Measurements from ENCODE around the gene SLC7A8. TPM values are rescaled to one million over a fixed set of nuclear protein-coding genes. Genes with fewer than 3 reads are reported as not detected.

Gene SLC7A8
- total RNA-seq, 2 donors from 2014 or later = 11.9 to 23.7 TPM

DNA sequence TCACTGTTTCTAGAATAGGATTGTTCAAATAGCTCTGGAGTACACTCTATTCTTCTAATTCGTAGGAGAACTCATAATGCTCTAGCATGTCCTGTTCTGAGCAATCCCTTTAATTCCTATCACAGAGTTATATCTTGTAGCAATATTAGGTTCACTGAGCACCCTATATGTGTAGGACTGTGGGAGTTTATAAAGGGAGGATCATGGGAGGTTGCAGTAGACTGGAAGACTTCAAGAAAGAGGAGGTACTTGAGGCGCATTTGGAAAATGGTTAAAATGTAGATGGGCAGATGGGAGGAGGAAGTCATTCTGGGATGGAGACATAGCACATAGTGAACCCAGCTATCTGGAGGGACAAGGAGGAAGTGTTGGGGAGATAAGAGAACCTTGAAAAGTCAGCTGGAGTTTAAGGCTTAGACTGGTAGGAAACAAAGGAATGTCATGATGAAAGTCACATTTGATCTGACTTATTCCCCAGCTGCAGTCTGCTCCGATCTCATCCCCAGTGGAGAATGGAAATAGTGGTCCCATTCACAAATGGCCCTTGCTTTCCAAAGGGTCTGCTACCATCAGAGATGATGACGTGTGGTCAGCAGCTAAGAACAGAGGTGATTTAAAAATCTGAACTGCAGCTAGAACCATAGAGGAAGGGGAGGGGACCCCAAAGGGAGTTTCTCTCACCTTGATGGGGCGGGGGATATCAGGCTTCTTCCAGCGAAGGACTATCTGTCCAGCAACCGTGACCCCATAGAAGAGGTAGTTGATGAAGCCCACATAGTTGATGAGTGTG, 54.3 kb downstream of the SLC7A8 start:
- H3K9me3 ChIP-seq = no peaks in the 10 kb centered on the region
- DNase-seq (ENCODE audit: low spot score) = no peak
- no peak overlapping the region for H3K4me3 ChIP-seq
- no peak for TF ChIP-seq CTCF (IDR thresholded peaks at IDR 0.05)
- no peak overlapping the region for H3K27ac ChIP-seq
- H3K36me3 ChIP-seq = peaks cover 23% of the 10 kb centered on the region
- H3K4me1 ChIP-seq = peaks cover 0 to 19% of the 10 kb centered on the region in 2 donors
- H3K27me3 ChIP-seq = no peaks in the 10 kb centered on the region

DNA sequence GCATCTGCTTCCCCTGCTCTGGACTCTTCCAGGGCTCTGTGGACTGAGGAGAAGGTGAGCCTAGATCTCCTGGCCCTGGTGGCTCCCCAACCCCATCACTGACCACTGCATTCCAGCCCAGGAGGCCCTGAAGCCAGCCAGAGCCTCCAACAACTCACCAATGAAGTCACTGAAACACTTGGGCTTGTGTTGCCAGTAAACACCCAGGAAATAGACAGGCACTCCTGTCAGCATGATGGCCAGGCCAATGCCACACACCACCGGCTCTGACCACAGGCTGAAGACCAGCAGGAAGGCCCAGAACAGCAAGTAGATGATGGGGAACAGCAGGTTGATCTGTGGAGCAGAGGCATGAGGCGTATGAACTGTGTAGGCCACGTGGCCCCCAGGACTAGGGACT, 55.6 kb downstream of the SLC7A8 start:
- no peaks in the 10 kb centered on the region for H3K27me3 ChIP-seq
- H3K4me3 ChIP-seq = no peak overlapping the region
- no peak for TF ChIP-seq CTCF (IDR thresholded peaks at IDR 0.05)
- H3K36me3 ChIP-seq = peaks cover 23% of the 10 kb centered on the region
- peaks cover 0 to 30% of the 10 kb centered on the region in 2 donors for H3K4me1 ChIP-seq
- DNase-seq (ENCODE audit: low spot score) = no peak
- no peak overlapping the region for H3K27ac ChIP-seq
- no peaks in the 10 kb centered on the region for H3K9me3 ChIP-seq

GRCh38 chr14:23126548-23127278, 56.7 kb downstream of the SLC7A8 start:
- no peak overlapping the region for H3K27ac ChIP-seq
- DNase-seq (ENCODE audit: low spot score) = no peak
- no peaks in the 10 kb centered on the region for H3K9me3 ChIP-seq
- no peaks in the 10 kb centered on the region for H3K27me3 ChIP-seq
- peaks cover 0 to 32% of the 10 kb centered on the region in 2 donors for H3K4me1 ChIP-seq
- H3K4me3 ChIP-seq = no peak overlapping the region
- no peak for TF ChIP-seq CTCF (IDR thresholded peaks at IDR 0.05)
- peaks cover 23% of the 10 kb centered on the region for H3K36me3 ChIP-seq

DNA sequence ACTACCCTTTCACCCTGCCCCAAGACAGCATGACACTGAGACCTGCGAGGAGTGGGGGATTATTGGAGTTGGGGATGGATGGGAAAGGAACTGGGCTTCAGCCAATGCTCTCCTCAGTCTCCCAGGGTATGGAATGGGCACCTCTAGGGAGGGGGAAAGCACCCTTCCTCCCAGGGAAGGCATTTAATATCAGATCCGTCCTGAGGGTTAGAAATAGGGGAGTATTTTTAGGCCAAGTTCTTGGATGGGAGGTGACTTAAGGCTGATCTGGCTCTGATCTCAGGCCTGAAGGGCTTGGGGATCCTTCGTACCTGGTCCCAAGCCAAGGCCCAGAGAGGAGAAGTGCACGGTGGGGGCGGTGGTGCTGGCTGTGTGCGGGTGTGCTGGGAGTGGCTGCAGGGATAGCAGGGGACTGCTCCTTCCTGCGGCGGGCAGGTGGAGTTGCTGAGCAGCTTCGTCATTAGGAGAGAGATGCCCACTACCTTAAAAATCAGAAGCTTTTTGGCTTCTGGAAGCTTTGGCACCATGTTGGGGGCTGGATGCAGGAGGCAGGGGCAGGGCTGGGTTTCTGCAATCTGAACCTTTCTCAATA, 57.4 kb downstream of the SLC7A8 start:
- Histone ChIP-seq H3K4me1 (peaks cover 0 to 32% of the 10 kb centered on the region in 2 donors), H3K36me3 (peaks cover 23% of the 10 kb centered on the region), H3K4me3 (no peak overlapping the region), H3K27ac (no peak overlapping the region), H3K27me3 (no peaks in the 10 kb centered on the region), H3K9me3 (no peaks in the 10 kb centered on the region)
- TF ChIP-seq CTCF (IDR thresholded peaks at IDR 0.05) = no peak
- no peak for DNase-seq (ENCODE audit: low spot score)

DNA sequence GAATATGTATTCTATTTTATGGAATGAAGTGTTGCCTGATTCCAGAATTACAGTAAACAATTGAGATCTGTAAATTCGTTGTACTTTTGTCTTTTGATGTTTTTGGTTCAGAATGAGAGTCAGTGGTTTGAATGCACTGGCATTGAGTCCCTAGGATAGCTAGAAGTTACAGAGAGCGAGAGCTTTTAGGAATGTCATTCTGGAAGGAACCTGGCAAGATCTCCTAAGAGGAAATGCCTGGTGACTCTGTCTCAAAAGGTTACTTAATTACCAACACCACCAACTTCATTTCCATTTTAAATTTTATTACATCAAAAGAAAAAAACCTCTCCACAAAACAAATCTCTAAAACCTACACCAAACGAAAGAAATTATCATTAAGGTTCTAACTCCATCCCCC, 58.4 kb downstream of the SLC7A8 start:
- Histone ChIP-seq H3K27ac (no peak overlapping the region), H3K27me3 (no peaks in the 10 kb centered on the region), H3K4me3 (no peak overlapping the region), H3K36me3 (peaks cover 23% of the 10 kb centered on the region), H3K4me1 (peaks cover 0 to 25% of the 10 kb centered on the region in 2 donors), H3K9me3 (no peaks in the 10 kb centered on the region)
- DNase-seq (ENCODE audit: low spot score) = no peak
- no peak for TF ChIP-seq CTCF (IDR thresholded peaks at IDR 0.05)

Measured in right atrium auricular region (tissue), 2 donors.